Neural progenitor cell (in vitro differentiated cells): ENCODE data around the gene UBE2G2. TPM values are rescaled to one million over a fixed set of nuclear protein-coding genes. Genes with fewer than 3 reads are reported as not detected.

Experiments
- DNase-seq: peaks from one replicate; pipeline ENCODE4 v3.0.0-alpha.2; 2016; ENCODE audit warnings: low spot score
- H2AFZ ChIP-seq: fragments of 200-600 bp; sonication (generic); replicated peaks from 2 replicates; pipeline ENCODE4 v1.6.1; 2016; ENCODE audit warnings: antibody characterized with exemption
- H3F3A ChIP-seq: fragments of 200-600 bp; sonication (generic); 2 replicates; pipeline ENCODE4 v1.6.1; 2016; ENCODE audit warnings: antibody characterized with exemption, low read depth
- H3K27ac ChIP-seq: fragments of 200-600 bp; sonication (generic); 2 replicates; pipeline ENCODE4 v1.5.1; 2016; ENCODE audit warnings: mild to moderate bottlenecking
- H3K27me3 ChIP-seq: fragments of 200-600 bp; sonication (generic); 2 replicates; pipeline ENCODE4 v1.6.1; 2016; ENCODE audit warnings: mild to moderate bottlenecking, moderate library complexity
- H3K36me3 ChIP-seq: fragments of 200-600 bp; sonication (generic); 2 replicates; pipeline ENCODE4 v1.5.1; 2016
- H3K4me1 ChIP-seq: fragments of 200-600 bp; sonication (generic); 2 replicates; pipeline ENCODE4 v1.6.1; 2016; ENCODE audit warnings: mixed run types
- H3K4me2 ChIP-seq: fragments of 200-600 bp; sonication (generic); 2 replicates; pipeline ENCODE4 v1.6.1; 2016
- H3K4me3 ChIP-seq: fragments of 200-600 bp; sonication (generic); 2 replicates; pipeline ENCODE4 v1.5.1; 2016
- H3K79me2 ChIP-seq: fragments of 200-600 bp; sonication (generic); 2 replicates; pipeline ENCODE4 v1.6.1; 2016; ENCODE audit warnings: low read depth
- H3K9ac ChIP-seq: fragments of 200-600 bp; sonication (generic); 2 replicates; pipeline ENCODE4 v1.6.1; 2016
- H3K9me3 ChIP-seq: fragments of 200-600 bp; sonication (generic); 2 replicates; pipeline ENCODE4 v1.5.1; 2016; ENCODE audit warnings: low read depth
- H4K20me1 ChIP-seq: fragments of 200-600 bp; sonication (generic); 2 replicates; pipeline ENCODE4 v1.6.1; 2016; ENCODE audit warnings: low read depth
- H3K27ac Mint-ChIP-seq: 3 replicates; pipeline ENCODE4 v1.8.0; 2021; ENCODE audit warnings: mixed read lengths
- H3K27me3 Mint-ChIP-seq: 2 replicates; pipeline ENCODE4 v1.8.0; 2022; ENCODE audit warnings: low read depth, mild to moderate bottlenecking, inconsistent platforms, moderate library complexity, mixed read lengths; ENCODE audit not compliant: insufficient read depth
- H3K36me3 Mint-ChIP-seq: 3 replicates; pipeline ENCODE4 v1.8.0; 2021; ENCODE audit warnings: mixed read lengths
- H3K4me1 Mint-ChIP-seq: 3 replicates; pipeline ENCODE4 v1.8.0; 2021; ENCODE audit warnings: mixed read lengths
- H3K4me3 Mint-ChIP-seq: 3 replicates; pipeline ENCODE4 v1.8.0; 2021; ENCODE audit warnings: mild to moderate bottlenecking, moderate library complexity, mixed read lengths
- H3K9me3 Mint-ChIP-seq: 3 replicates; pipeline ENCODE4 v1.8.0; 2020; ENCODE audit warnings: mixed read lengths
- EZH2 ChIP-seq: fragments of 200-600 bp; sonication (generic); IDR thresholded peaks from 2 replicates; pipeline ENCODE4 v1.6.1; 2017; ENCODE audit warnings: antibody characterized with exemption, mild to moderate bottlenecking, moderate library complexity
- EZH2phosphoT487 ChIP-seq: fragments of 200-600 bp; sonication (generic); IDR thresholded peaks from 2 replicates; pipeline ENCODE4 v1.6.1; 2017; ENCODE audit warnings: antibody characterized with exemption
- total RNA-seq: library from RNA; depleted of rRNA; stranded (reverse); fragments of >200 nt; gene quantifications from 2 replicates; pipeline ENCODE4 v1.2.3, GENCODE V29; 2015; ENCODE audit warnings: low replicate concordance
- TF ChIP-seq, protein P1 (sequence below): fragments of 200-600 bp; sonication (generic); IDR thresholded peaks from 2 replicates; pipeline ENCODE4 v1.5.1; 2017; ENCODE audit warnings: antibody characterized with exemption, mild to moderate bottlenecking

The UBE2G2 gene
- total RNA-seq, 1 donor from 2014 or later = 83.1 TPM

DNA sequence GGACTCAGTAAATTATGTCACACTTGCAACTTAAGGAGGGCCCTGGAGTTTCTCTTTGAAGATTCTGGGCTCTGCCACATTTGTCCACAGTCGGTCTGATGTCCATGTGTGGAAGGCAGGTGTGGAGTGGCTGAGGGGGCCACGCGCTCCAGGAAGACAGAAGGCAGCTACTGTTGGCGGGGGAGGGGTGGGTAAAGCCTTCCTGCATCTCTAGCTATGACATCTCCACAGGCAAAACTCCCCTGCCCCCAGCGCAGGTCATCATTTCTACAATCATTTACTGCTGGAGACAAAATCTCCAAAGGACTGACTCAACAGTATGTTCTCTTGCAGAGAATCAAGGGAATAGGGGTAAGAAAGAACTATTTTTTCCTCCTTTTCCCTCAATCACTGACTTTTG lies 78.9 kb downstream of the UBE2G2 start:
- Histone ChIP-seq H3K4me2 (peak overlapping the region; percentile 6), H3K4me1 (peaks cover 12% of the 10 kb centered on the region), H2AFZ (peak overlapping the region; percentile 93), H3K36me3 (no peaks in the 10 kb centered on the region), H3F3A (peaks cover 10% of the 10 kb centered on the region), H3K9me3 (no peaks in the 10 kb centered on the region), H3K4me3 (no peak overlapping the region), H3K79me2 (no peaks in the 10 kb centered on the region), H3K9ac (no peak overlapping the region), H4K20me1 (no peaks in the 10 kb centered on the region), H3K27me3 (peaks cover 22% of the 10 kb centered on the region), H3K27ac (no peak overlapping the region)
- peaks cover 5% of the 10 kb centered on the region for H3K9me3 Mint-ChIP-seq
- H3K4me1 Mint-ChIP-seq = peaks cover 21% of the 10 kb centered on the region
- peaks cover 1% of the 10 kb centered on the region for H3K36me3 Mint-ChIP-seq
- DNase-seq = no peak
- peaks cover 18% of the 10 kb centered on the region for H3K27me3 Mint-ChIP-seq
- TF ChIP-seq, protein P1, sequence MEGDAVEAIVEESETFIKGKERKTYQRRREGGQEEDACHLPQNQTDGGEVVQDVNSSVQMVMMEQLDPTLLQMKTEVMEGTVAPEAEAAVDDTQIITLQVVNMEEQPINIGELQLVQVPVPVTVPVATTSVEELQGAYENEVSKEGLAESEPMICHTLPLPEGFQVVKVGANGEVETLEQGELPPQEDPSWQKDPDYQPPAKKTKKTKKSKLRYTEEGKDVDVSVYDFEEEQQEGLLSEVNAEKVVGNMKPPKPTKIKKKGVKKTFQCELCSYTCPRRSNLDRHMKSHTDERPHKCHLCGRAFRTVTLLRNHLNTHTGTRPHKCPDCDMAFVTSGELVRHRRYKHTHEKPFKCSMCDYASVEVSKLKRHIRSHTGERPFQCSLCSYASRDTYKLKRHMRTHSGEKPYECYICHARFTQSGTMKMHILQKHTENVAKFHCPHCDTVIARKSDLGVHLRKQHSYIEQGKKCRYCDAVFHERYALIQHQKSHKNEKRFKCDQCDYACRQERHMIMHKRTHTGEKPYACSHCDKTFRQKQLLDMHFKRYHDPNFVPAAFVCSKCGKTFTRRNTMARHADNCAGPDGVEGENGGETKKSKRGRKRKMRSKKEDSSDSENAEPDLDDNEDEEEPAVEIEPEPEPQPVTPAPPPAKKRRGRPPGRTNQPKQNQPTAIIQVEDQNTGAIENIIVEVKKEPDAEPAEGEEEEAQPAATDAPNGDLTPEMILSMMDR = no peak
- TF ChIP-seq EZH2 (no peak), EZH2phosphoT487 (no peak)
- peak overlapping the region; percentile 75 for H3K4me3 Mint-ChIP-seq
- H3K27ac Mint-ChIP-seq = peak overlapping the region; percentile 83

DNA sequence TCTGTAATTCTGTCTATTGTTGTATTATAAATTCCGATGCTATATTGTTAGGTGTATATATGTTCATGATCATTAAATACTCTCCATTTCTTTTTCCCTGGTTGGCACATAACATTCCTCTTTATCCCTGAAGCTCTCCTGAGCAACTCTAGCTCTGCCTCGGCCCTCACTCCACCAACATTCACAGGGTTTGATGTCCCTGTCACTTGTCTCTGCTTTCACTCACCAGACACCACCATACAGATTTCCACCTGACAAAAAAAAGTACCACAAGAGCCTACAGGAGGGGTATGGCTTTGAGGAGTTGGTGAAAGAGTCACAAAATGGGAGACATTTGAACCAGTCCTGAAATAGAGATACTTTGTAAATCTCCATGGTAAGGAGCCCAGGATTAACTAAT lies 81.5 kb downstream of the UBE2G2 start:
- Histone ChIP-seq H2AFZ (no peak overlapping the region), H3K4me1 (peaks cover 13% of the 10 kb centered on the region), H3K4me3 (no peak overlapping the region), H3F3A (peaks cover 10% of the 10 kb centered on the region), H3K27ac (no peak overlapping the region), H3K9me3 (no peaks in the 10 kb centered on the region), H3K27me3 (peaks cover 22% of the 10 kb centered on the region), H3K79me2 (no peaks in the 10 kb centered on the region), H3K9ac (no peak overlapping the region), H3K36me3 (no peaks in the 10 kb centered on the region), H4K20me1 (no peaks in the 10 kb centered on the region), H3K4me2 (no peak overlapping the region)
- TF ChIP-seq EZH2 = no peak
- TF ChIP-seq, protein P1 = no peak
- no peak for TF ChIP-seq EZH2phosphoT487
- Mint-ChIP-seq H3K4me3 (no peak overlapping the region), H3K36me3 (peaks cover 1% of the 10 kb centered on the region), H3K27ac (no peak overlapping the region), H3K4me1 (peaks cover 17% of the 10 kb centered on the region), H3K9me3 (peaks cover 5% of the 10 kb centered on the region), H3K27me3 (peaks cover 20% of the 10 kb centered on the region)
- no peak for DNase-seq

Other genes starting within 250 kb of the UBE2G2 start
- gene KRTAP10-3, start 243.0 kb downstream of the UBE2G2 start, total RNA-seq = not detected in 2 replicates
- gene KRTAP10-4, start 228.1 kb downstream of the UBE2G2 start, total RNA-seq = not detected in 2 replicates
- not detected in 2 replicates for gene KRTAP10-5, start 221.2 kb downstream of the UBE2G2 start, total RNA-seq
- not detected in 2 replicates for gene KRTAP10-6, start 209.3 kb downstream of the UBE2G2 start, total RNA-seq
- gene KRTAP10-7, start 201.2 kb downstream of the UBE2G2 start, total RNA-seq = not detected in 2 replicates
- not detected in 2 replicates for gene KRTAP10-8, start 189.7 kb downstream of the UBE2G2 start, total RNA-seq
- not detected in 2 replicates for gene KRTAP10-9, start 174.7 kb downstream of the UBE2G2 start, total RNA-seq
- not detected in 2 replicates for gene KRTAP10-10, start 164.5 kb downstream of the UBE2G2 start, total RNA-seq
- gene KRTAP10-11, start 155.4 kb downstream of the UBE2G2 start, total RNA-seq = not detected in 2 replicates
- gene KRTAP12-4, start 147.2 kb downstream of the UBE2G2 start, total RNA-seq = not detected in 2 replicates
- gene KRTAP12-3, start 143.9 kb downstream of the UBE2G2 start, total RNA-seq = not detected in 2 replicates
- not detected in 2 replicates for gene KRTAP12-2, start 134.9 kb downstream of the UBE2G2 start, total RNA-seq
- not detected in 2 replicates for gene KRTAP12-1, start 119.7 kb downstream of the UBE2G2 start, total RNA-seq
- gene KRTAP10-12, start 104.6 kb downstream of the UBE2G2 start, total RNA-seq = not detected in 2 replicates
- gene TSPEAR, start 90.2 kb downstream of the UBE2G2 start, total RNA-seq = not detected in 2 replicates
- 117 and 135 TPM in 2 replicates for gene SUMO3, start 16.2 kb upstream of the UBE2G2 start, total RNA-seq
- gene PTTG1IP, start 71.9 kb upstream of the UBE2G2 start, total RNA-seq = 162 and 192 TPM in 2 replicates
- gene ITGB2, start 119.1 kb upstream of the UBE2G2 start, total RNA-seq = 0.09 TPM in 1 of 2 replicates, not detected in the other
- 4.7 and 17.1 TPM in 2 replicates for gene SLX9, start 138.2 kb upstream of the UBE2G2 start, total RNA-seq